Colon (tissue), 2 donors: ENCODE results near the gene AAK1.
"Not testable (repeated sequence)": the region's sequence is repeated elsewhere in the genome, so short reads cannot be mapped to it uniquely, and the experiment has no call there.

Experiments
- FAIRE-seq: peaks from 2 replicates; lab custom pipeline; 2012; peaks lifted over from hg19 to GRCh38; lab: Jason Lieb, UNC
- donor health status: control.
- donor health status: control.

Gene AAK1

DNA sequence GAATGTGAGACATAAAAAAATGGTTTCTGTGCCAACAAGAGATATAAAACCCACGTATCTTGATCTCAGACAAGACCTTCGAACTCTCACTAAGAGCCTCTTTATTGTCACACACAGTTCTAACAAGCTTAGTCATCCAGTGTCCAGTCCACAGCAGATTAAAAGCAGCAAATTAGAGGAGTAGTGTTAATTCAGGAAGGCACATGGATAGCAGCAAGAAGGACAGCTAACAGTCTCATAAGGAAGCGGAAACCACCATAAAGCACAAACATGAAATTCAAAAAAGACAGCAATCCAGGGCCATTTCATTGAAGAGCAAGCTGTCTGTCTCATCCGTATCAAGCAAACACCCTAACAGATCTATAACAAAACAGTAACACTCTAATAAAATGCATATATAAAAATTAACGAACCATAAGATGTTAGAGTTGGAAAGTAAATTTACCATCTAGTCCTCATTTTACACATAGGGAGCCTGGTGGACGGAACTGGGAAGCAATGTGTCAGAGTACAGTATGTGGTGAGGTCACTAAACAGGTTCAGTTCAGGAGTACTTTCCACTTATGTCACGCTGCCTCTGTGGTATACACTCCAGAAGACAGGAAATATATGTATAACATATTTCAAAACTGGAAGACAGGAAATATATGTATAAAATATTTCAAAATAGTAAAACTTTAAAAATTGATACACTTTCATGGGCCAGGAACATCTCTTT lies 18.3 kb downstream of the AAK1 start:
- FAIRE-seq = no peak

DNA sequence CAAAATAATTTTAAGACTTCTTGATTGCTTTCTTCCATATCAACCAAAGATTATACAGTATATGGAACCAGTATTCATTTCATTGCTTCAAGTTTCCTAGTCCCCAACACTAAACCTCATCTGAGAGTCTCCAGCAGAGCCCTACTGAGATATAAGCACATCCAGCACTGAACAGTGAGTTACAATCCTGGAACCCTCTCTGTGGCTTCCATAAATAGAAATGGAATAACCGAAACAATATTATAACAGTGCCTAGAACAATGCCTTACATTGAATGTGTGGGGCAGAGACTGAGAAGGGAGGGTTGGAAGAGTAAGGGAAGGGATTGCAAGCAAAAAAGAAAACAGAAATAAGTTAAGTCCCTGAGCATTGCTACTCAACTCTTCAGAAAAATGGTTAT lies 18.9 kb downstream of the AAK1 start:
- no peak for FAIRE-seq

DNA sequence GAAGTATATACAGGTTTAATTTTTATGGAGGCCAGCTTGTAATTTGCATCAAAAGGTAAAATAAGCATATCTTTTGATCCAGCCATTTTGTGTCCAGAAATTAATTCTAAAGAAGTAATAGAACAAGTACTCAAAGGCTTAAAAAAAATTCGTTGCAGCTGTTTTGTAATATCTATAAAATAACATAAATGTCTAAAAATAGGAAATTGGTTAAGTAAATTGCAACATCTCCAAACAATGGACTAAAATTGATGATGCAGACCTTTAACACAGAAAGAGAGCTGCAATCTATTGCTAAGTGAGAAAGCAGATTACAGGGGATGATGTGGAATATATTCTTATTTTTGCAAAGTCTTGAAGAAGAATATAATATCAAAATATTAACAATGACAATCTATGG lies 19.4 kb downstream of the AAK1 start:
- FAIRE-seq = no peak

DNA sequence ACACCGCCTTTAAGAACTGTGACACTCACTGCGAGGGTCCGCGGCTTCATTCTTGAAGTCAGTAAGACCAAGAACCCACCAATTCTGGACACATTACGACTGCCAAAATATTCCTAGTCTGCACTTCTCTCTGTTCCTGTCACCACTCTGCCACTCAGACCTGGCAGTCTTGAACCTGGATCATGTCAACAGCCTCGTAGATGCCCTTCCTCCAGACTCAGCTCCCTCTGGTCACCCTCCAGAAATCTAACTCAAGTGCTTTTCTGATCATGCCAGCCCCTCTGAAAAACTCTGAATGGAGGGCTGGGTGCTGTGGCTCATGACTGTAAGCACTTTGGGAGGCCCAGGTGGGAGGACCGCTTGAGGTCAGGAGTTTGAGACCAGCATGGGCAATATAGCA lies 20.3 kb downstream of the AAK1 start:
- no peak for FAIRE-seq

DNA sequence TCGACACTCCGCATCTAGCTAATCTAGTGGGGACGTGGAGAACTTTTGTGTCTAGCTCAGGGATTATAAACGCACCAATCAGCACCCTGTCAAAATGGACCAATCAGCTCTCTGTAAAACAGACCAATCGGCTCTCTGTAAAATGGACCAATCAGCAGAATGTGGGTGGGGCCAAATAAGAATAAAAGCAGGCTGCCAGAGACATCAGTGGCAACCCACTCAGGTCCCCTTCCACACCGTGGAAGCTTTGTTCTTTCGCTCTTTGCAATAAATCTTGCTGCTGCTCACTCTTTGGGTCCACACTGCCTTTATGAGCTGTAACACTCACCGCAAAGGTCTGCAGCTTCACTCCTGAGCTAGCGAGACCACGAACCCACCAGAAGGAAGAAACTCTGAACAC lies 20.7 kb downstream of the AAK1 start:
- not testable (repeated sequence) for FAIRE-seq

DNA sequence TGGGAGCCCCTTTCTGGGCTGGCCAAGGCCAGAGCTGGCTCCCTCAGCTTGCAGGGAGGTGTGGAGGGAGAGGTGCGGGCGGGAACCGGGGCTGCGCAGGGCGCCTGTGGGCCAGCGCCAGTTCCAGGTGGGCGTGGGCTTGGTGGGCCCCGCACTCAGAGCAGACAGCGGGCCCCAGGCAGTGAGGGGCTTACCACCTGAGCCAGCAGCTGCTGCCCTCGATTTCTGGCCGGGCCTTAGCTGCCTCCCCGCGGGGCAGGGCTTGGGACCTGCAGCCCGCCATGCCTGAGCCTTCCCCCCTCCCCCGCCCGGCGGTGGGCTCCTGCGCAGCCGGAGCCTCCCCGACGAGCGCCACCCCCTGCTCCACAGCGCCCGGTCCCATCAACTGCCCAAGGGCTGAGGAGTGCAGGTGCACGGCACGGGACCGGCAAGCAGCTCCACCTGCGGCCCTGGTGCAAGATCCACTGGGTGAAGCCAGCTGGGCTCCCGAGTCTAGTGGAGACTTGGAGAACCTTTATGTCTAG lies 21.5 kb downstream of the AAK1 start:
- not testable (repeated sequence) for FAIRE-seq

DNA sequence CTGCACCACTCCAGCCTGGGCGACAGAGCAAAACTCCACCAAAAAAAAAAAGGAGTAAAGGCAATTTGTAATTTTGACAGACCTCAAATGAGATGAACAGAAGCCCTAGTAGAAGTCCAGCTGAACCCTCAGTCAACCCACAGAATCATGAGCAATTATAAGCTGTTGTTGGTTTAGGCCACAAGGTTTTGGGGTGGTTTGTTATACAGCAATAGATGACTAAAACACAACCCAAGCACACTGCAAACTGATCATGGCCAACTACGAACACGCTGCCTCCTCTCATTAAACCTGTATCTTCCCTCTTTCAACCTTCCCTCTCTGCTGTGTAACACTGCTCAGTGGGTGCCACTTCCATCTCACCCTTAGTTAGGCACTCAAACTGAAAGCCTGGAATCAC lies 22.1 kb downstream of the AAK1 start:
- FAIRE-seq = no peak

DNA sequence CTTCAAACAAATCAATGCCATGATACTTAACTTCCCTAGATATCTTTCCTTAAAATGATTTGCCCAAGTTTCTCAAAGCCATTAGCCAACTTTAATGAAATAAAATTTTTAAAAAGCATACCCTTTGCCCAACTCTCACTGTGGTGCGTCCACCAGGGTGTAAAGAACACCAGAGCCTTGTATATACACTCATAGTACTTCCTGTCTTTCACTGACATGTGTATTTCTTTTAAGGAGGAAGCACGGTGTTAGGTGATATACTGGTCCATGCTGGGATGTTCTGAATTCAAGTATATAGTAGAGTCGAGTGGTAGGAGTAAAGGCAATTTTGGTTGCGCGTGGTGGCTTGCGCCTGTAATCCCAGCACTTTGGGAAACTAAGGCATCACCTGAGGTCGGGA lies 22.7 kb downstream of the AAK1 start:
- FAIRE-seq = no peak

DNA sequence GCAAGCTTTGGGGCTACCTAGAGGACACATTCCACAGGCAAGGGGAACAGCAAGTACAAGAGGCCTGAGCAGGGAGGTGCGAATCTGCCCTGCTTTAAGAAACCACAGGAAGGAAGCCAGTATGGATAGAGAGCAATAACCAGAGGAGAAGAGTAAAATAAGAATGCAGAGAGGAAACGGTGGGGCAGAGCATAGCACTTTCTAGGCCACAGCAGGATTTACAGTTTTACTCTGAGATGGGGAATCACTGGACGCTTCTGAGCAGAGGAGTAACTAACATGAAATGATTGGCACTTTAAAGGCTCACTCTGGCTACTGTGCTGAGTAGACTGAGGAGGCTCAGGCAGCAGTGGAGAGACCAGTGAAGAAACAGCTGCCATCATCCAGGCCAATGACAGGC lies 23.8 kb downstream of the AAK1 start:
- FAIRE-seq = no peak

DNA sequence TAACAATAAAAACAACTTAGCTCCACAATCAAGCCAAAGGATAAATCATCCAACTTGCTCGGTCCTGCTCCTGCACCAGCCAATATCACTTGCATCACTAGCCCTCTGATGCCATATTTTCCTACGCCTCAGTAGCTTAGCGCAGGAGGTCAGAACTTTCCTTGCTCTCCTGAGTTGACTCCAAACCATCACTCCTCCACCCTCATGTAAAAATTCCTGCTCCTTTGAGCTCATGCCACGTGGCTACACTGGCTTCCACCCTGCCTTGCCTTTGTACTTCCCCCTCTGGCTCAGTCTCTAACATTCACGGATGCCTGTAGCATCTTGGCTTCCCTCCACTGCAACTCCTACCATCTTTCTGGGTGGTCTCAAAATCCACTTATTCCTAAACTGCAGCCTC lies 25.2 kb downstream of the AAK1 start:
- no peak for FAIRE-seq

DNA sequence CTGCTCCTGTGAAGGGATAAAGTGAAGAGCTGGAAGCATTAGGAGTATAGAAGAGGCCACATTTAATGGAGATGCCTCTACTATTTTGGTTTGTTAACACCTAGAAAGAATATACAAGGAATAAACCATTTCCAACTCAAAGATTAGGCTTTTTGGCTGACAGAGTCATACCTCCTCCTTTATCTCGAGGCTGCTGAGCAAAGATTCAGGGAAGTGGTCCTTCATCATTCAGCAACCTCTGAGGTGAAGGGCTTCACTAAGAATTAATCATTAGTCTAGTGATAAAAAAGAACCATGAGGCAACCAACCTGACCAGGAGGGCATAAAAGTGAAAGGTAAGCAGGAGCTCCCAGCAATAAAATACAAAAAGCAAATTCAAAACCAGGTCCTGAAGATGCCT lies 25.8 kb downstream of the AAK1 start:
- no peak for FAIRE-seq

DNA sequence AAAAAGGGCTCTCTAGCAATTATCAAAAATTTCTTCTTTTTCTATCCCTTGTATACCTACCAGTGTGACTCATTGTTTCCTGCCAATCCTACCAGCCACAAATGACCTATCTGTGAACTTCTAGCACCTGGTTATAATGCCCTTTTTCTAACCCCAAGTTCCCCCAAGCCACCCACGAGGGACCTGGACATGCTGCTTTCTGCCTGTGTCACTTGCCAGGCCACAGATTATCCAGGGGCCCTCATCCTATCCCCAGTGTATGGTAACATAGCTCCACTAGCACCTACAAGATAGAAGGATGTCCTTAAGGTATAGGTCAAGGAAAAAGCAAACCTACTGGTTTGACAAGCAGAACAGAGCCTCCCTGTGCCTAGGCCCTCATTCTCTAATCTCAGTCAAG lies 26.8 kb downstream of the AAK1 start:
- no peak for FAIRE-seq

DNA sequence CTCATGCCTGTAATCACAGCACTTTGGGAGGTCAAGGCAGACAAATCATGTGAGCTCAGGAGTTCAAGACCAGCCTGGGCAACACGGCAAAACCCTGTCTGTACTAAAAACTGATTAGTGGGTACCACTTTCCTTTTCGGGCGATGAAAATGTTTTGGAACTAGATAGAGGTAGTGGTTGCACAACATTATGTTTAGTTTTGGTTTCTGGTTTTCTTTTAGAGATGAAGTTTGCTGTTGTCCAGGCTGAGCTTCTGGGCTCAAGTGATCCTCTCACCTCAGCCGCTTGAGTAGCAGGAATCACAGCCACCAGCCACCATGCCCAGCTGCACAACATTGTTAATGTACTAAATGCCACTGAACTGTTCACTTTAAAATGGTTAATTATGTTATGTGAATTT lies 27.6 kb downstream of the AAK1 start:
- no peak for FAIRE-seq

DNA sequence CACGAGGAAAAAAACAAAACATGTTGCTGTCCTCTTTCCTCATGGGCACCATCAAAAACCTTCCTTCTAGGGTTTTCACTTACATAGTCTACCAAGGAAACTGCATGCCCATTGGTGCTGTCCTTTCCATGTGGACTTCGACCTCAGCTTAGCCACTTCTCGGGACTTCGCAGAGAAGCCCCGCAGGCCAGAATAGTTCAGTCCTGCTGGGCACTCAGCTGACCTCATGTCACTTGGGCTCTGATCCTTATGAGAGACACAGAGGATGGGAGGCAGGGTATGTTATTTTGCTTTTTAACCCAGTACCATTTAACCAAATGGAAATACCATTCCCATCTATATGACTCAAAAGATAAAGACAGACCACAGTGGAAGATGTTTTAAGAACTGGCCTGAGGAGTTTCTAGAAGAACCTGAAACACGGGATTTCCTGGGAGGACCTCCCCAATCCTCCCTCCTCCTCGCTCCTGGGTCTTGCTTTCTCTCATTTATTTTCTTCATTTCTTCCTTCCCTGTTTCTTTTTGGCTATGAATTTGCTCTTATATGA lies 28.4 kb downstream of the AAK1 start:
- no peak for FAIRE-seq

DNA sequence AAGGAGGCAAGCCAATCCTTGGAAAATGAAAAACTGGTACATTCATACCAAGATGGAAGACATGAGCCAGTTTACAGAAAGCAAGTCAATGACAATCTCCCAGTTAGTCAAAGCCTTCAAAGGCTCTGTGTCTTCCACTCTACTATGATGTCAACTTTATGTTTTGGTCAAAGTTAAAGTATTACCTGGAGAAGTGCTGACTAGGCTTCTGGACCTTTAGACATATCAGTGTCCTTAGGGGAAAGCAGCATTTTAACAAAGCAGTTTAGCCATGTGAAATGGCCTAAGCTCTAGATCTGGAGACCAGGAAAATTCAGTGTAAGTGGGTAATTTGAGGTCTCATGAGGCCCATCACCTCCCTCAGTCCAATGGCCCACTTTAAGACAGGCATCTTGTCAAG lies 30.8 kb downstream of the AAK1 start:
- FAIRE-seq = no peak

DNA sequence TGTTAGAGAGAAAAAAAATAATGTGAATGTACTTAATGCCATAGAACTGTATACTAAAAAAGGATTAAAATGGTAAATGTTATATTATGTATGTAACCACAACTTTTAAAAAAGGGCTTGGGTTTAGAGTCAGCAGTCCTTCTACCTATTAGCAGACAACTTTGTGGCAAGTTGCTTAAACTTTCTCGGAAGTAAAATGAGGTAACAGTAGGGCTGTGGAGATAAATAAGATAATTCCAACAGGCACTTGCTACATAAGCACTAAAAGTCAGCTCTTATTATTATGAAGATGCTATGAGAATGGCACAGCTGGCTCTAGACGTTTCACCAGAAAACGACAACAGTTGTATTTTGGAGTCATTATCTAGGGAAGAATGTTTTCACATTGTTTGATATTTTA lies 31.3 kb downstream of the AAK1 start:
- no peak for FAIRE-seq

DNA sequence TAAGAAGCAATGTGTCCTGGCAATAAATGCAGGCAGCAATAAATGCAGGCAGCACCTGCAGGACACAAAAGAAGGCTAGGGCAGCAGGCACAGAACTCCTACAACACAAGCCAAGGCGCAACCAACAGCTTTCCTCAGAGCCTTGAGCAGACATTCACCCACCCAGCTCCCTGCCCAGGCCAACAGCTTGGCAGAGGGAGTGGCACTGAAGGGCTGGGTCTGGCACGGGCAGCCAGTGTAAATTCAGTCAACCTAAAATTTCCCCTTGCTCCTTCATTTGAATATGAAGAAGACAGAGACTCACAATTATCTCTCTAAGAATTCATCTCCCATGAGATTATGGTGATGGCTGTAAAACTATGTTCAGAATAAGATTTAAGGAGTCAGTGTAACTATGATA lies 35.4 kb downstream of the AAK1 start:
- no peak for FAIRE-seq

DNA sequence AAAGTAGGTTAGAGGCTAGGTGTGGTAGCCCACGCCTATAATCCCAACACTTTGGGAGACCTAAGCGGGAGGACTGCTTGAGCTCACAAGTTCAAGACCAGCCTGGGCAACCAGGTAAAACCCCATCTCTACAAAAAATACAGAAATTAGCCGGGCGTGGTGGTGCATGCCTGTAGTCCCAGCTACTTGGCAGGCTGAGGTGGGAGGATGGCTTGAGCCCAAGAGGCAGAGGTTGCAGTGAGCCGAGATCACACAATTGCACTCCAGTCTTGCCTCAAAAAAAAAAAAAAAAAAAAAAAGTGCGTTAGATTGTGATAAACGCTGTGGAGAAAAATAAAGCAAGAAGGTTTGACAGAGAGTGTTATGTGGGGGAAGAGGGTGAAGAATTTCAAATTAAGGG lies 36.8 kb downstream of the AAK1 start:
- FAIRE-seq = not testable (repeated sequence)

DNA sequence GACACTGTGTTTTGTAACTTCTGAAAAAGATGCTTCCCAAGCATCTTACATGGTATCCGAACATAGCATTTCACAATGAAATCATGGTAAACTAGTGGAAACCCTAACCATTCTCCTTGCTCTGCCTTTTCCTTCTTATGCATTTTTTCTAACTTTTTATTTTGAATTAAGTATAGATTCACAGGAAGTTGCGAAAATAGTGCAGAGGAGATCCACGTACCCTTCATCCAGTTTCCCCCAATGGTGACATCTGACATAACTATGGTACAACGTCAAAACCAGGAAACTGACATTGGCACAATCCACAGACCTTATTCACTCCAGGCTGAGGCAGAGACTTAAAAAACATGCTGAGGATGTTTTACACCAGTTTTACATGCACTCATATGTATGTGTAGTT lies 38.3 kb downstream of the AAK1 start:
- FAIRE-seq = no peak

DNA sequence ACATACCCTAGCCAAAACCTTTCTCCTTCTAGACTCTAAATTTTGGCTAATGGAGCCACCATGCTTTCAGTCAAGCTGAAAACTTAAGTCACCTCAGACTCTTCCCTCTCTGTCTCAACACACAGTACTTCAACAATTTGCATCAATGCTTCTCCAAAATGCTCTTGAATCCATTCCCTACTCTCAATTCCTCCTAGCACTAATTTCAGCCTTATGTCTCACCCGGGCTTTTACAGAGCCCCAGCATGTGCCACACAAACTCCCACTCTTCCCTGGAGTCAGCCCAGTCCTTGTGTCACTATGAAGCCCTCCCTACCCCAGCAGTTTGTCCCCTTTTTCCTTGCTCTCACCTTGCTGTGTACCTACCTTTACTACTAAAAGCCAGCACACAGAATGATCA lies 38.7 kb downstream of the AAK1 start:
- no peak for FAIRE-seq

DNA sequence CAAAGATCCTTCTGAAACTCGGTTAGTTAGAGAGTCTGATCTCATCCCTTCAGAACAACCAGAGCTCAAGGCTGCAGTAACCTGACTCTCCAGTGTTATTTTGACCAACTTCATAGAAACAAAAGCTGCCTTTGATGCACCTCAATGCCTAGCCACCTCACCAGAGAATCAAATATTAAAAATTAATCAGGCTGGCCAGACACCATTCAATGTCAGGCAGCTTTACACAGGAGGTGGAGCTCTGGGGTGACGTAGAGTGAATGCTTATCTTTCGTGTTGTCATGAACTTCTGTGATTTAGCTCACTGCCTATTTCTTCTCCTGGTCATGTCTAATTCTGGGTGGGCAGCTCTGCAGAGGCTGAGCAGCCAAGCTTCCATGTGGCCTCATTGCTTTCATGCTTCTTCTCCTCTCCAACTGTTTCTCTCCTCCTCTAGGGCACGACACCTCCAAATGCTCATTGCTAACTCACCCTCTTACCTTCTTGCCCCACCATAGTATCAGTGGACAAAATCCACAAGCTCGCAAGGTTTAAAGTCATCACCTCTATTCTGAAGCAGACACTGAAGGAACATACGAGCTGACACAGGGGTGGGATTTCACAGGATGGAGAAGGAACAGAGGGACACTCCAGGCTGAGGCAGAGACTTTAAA lies 39.4 kb downstream of the AAK1 start:
- no peak for FAIRE-seq

DNA sequence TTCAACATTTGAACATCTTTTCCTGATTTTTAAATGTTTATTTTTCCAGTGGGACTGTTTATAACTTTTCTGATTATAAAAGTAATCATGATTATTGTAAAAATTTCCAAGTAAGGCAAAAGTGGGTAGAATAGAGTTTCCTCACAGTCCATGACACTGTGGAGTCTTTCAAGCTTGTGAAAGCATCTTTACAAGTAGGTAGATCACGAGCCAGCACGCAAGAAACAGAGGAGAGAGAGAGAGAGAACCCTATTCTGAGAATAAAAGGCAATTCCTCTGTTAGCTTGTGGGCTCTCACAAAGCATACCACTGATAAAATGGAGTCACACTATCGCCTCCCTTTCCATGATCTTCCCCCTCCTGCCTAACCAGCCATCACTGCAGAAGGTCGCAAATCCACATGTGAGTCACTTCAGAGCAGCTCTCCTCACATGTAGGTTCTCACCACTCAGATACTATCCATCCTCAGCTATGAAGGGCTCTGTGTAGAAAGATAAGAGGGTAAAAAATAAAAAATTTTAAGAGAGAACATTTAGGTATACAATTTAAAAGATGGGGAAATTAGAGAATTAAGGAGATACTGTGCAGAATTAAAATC lies 40.3 kb downstream of the AAK1 start:
- FAIRE-seq = no peak

DNA sequence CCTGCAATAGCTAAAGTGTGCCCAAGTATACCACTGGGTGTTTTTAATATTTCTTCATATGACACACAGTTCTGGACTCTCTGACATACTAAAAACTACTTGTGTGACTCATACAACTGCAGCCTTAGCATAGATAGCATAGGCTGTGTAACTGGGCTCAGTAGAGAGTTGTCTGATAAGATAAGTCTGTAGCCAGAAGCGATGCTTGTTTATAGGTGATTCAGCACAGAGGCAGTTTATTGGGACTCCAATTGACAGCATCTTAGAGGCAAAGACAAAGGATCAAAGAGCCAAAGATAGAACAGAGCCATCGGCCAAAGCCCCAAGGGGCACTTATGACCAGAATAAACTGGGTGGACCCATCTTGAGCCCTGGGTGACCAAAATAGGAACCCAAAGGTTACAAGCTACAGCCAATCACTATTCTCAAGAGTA lies 42.3 kb downstream of the AAK1 start:
- no peak for FAIRE-seq
